Activated CD4-positive, alpha-beta T cell treated with anti-CD3 and anti-CD28 coated beads for 1 hour (primary cell): Measurements from ENCODE around the gene CCL4L2.
"Not testable (repeated sequence)": the region's sequence is repeated elsewhere in the genome, so short reads cannot be mapped to it uniquely, and the experiment has no call there.

Experiments
- DNase-seq: peaks from one replicate; pipeline ENCODE4 v3.0.0-alpha.2; 2020

The CCL4L2 gene

GRCh38 chr17:36221581-36222100 is 10.8 kb downstream of the CCL4L2 start:
- not testable (repeated sequence) for DNase-seq

- not testable (repeated sequence) for DNase-seq
These were observed 12.1 kb downstream of the CCL4L2 start for GRCh38 chr17:36222967-36223366.

GRCh38 chr17:36229644-36230043 is 18.8 kb downstream of the CCL4L2 start:
- DNase-seq: not testable (repeated sequence)

GRCh38 chr17:36242046-36242445 is 31.2 kb downstream of the CCL4L2 start:
- not testable (repeated sequence) for DNase-seq
